NB4 (cell line): ENCODE results near the gene EDDM3A.

Source experiments
- CTCF ChIP-seq: IDR thresholded peaks from one replicate; pipeline ENCODE4 v1.5.1; 2012; ENCODE audit warnings: low read depth, low read length
- MAX ChIP-seq: IDR thresholded peaks from 2 replicates; pipeline ENCODE4 v1.6.1; 2011; ENCODE audit warnings: low read depth, low read length
- MYC ChIP-seq: IDR thresholded peaks from 2 replicates; pipeline ENCODE4 v1.6.1; 2011; ENCODE audit warnings: low read depth, low read length
- POLR2A ChIP-seq: IDR thresholded peaks from 2 replicates; pipeline ENCODE4 v1.6.1; 2011; ENCODE audit warnings: mild to moderate bottlenecking; ENCODE audit not compliant: insufficient read length; ENCODE audit errors: extremely low read depth

GRCh38 chr14:20696764-20697163, 48.9 kb upstream of the EDDM3A start:
- no peak for TF ChIP-seq CTCF
- TF ChIP-seq POLR2A: no peak
- no peak for TF ChIP-seq MYC
- TF ChIP-seq MAX: no peak
